SH-SY5Y (cell line): ENCODE measurements around the gene PPP1R13L.

Source experiments
- GATA2 ChIP-seq: IDR thresholded peaks from 2 replicates; pipeline ENCODE4 v1.6.1; 2011; ENCODE audit warnings: mild to moderate bottlenecking, low read depth, low read length
- GATA3 ChIP-seq: IDR thresholded peaks from 2 replicates; pipeline ENCODE4 v1.6.1; 2011; ENCODE audit warnings: low read depth, mild to moderate bottlenecking, low read length, moderate library complexity

- TF ChIP-seq GATA3 = no peak
- no peak for TF ChIP-seq GATA2
Observed at GRCh38 chr19:45344621-45345505, 60.0 kb downstream of the PPP1R13L start.
